ENCODE measurements around the gene CXCL16.

CXCL16 gene

DNA sequence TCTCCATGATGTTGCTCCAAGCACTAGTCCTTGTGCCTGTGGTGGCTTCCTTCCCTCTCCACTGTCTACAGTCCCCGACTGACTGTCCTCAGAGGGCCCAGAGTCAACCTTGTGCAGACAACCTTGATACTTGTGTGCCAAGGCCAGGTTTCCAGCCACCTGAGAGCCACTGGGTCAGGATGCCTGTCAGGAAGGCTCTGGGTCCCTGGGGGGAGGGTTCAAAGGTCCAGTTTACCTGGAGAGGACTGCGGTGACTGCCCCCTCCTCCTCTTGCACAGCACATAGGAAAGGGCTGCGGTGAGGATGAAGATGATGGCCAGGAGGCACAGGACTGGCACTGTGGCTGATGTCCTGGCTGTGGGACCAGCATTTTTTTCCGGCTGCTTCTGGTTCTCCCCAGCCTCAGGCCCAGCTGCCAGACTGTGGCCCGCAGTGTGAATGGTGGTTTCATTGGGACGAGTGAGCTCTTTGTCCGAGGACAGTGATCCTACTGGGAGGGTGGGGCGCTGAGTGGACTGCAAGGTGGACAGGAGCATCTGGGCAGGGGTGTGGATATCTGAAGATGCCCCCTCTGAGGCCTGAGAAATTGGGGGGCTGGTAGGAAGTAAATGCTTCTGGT is 4.8 kb downstream of the CXCL16 start:
- no peak overlapping the region for H3K27ac Mint-ChIP-seq
- no peak for DNase-seq
- H3K9me3 Mint-ChIP-seq: no peaks in the 10 kb centered on the region
- peaks cover 25% of the 10 kb centered on the region for H3K4me1 Mint-ChIP-seq
- no peak overlapping the region for H3K4me3 Mint-ChIP-seq
- H3K36me3 Mint-ChIP-seq (ENCODE audit: low read depth): no peaks in the 10 kb centered on the region
- peaks cover 66% of the 10 kb centered on the region for H3K27me3 Mint-ChIP-seq (ENCODE audit: low read depth, poor library complexity)
- TF ChIP-seq, protein P1, sequence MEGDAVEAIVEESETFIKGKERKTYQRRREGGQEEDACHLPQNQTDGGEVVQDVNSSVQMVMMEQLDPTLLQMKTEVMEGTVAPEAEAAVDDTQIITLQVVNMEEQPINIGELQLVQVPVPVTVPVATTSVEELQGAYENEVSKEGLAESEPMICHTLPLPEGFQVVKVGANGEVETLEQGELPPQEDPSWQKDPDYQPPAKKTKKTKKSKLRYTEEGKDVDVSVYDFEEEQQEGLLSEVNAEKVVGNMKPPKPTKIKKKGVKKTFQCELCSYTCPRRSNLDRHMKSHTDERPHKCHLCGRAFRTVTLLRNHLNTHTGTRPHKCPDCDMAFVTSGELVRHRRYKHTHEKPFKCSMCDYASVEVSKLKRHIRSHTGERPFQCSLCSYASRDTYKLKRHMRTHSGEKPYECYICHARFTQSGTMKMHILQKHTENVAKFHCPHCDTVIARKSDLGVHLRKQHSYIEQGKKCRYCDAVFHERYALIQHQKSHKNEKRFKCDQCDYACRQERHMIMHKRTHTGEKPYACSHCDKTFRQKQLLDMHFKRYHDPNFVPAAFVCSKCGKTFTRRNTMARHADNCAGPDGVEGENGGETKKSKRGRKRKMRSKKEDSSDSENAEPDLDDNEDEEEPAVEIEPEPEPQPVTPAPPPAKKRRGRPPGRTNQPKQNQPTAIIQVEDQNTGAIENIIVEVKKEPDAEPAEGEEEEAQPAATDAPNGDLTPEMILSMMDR (IDR thresholded peaks at IDR 0.05): no peak

DNA sequence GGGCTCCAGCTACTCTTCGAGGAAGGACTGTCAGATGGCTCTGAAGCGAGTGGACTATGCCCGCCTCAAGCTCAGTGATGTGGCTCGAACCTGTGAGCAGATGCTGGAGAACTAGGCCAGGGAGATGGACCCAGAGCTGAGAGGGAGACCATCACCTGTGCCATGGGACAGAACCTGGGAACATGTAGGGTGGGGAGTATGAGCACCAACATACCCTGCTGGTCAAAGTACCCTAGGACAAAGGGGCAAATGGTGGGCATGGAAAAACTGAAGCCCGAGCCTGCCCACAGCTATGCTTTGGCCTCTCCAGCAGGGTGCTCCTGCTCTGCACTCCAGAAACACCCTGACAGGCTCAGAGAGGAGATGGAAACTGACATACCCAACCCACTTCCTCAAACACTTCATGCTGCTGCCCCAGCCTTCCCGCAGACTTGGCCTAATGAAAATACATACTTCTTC is 6.6 kb downstream of the CXCL16 start:
- TF ChIP-seq, protein P1 (IDR thresholded peaks at IDR 0.05): no peak

DNA sequence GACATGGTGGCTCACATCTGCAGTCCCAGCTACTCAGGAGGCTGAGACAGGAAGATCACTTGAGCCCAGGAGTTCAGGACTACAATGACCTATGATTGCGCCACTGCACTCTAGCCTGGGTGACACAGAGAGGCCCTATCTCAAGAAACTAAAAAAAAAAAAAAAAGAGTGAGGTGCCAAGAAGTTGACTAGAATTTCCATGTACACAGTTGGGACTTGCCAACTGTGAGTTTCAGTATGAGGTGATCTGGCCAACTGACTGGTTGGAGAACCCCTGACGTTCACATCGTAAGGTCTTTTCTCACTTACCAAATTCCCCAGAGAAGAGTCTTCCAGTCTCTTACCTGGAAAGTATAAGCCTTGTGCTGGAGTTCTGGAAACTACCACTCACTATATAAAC is 11.6 kb downstream of the CXCL16 start:
- H3K4me1 Mint-ChIP-seq: peaks cover 18% of the 10 kb centered on the region
- H3K36me3 Mint-ChIP-seq (ENCODE audit: low read depth): no peaks in the 10 kb centered on the region
- peaks cover 29% of the 10 kb centered on the region for H3K27me3 Mint-ChIP-seq (ENCODE audit: low read depth, poor library complexity)
- no peak overlapping the region for H3K4me3 Mint-ChIP-seq
- TF ChIP-seq, protein P1 (IDR thresholded peaks at IDR 0.05): no peak
- no peak overlapping the region for H3K27ac Mint-ChIP-seq
- peaks cover 5% of the 10 kb centered on the region for H3K9me3 Mint-ChIP-seq
- no peak for DNase-seq

More for the DNA sequence above, 6.6 kb downstream of the CXCL16 start:
- H3K9me3 Mint-ChIP-seq: no peaks in the 10 kb centered on the region
- H3K27me3 Mint-ChIP-seq (ENCODE audit: low read depth, poor library complexity): peaks cover 54% of the 10 kb centered on the region
- H3K27ac Mint-ChIP-seq: no peak overlapping the region
- no peak overlapping the region for H3K4me3 Mint-ChIP-seq
- H3K4me1 Mint-ChIP-seq: peaks cover 17% of the 10 kb centered on the region
- no peak for DNase-seq
- H3K36me3 Mint-ChIP-seq (ENCODE audit: low read depth): no peaks in the 10 kb centered on the region

DNA sequence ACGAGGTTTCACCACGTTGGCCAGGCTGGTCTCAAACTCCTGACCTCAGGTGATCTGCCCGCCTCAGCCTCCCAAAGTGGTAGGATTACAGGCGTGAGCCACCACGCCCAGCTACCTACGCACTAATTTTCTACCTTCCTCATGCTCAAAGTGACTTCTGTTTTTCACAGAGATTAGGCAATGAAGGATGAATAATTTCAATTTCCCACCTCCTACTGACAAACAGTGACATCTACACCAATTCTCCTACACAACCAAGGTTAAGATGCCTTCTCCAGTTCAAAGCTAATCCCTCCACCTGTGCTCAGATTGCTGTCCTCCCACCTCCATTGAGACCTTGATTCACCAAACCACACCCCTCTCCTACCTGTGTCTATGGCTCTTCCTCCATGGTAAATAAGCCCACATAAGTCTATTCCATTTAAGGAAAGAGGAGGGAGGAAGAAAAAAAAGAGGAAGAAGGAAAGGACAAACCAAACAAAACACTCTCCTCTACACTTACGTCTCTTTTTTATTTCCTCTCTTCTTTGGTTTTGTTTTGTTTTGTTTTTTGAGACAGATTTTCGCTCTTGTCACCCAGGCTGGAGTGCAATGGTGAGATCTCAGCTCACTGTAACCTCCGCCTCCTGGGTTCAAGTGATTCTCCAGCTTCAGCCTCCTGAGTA is 13.9 kb downstream of the CXCL16 start:
- no peak overlapping the region for H3K4me3 Mint-ChIP-seq
- DNase-seq: no peak
- H3K9me3 Mint-ChIP-seq: peaks cover 5% of the 10 kb centered on the region
- H3K27me3 Mint-ChIP-seq (ENCODE audit: low read depth, poor library complexity): peaks cover 26% of the 10 kb centered on the region
- H3K4me1 Mint-ChIP-seq: peaks cover 19% of the 10 kb centered on the region
- H3K36me3 Mint-ChIP-seq (ENCODE audit: low read depth): no peaks in the 10 kb centered on the region
- H3K27ac Mint-ChIP-seq: no peak overlapping the region
- TF ChIP-seq, protein P1 (IDR thresholded peaks at IDR 0.05): no peak

DNA sequence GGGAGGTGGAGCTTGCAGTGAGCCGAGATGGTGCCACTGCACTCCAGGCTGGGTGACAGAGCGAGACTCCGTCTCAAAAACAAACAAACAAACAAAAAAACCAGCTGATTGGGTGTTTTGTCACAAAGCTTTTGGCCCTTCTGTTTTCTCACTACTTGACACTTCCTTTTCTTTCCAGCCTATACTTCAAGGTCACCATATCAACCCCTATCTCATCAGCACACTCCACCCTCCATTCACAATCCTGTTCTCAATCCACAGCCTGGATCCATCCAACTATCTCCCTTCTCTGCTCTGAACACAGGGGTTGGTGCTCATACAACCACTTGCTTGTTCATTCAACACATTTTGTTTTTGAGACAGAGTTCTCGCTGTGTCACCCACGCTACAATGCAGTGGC is 15.1 kb downstream of the CXCL16 start:
- peaks cover 3% of the 10 kb centered on the region for H3K36me3 Mint-ChIP-seq (ENCODE audit: low read depth)
- no peak overlapping the region for H3K4me3 Mint-ChIP-seq
- H3K27me3 Mint-ChIP-seq (ENCODE audit: low read depth, poor library complexity): peaks cover 26% of the 10 kb centered on the region
- no peak for DNase-seq
- H3K4me1 Mint-ChIP-seq: peaks cover 15% of the 10 kb centered on the region
- no peak overlapping the region for H3K27ac Mint-ChIP-seq
- H3K9me3 Mint-ChIP-seq: peaks cover 5% of the 10 kb centered on the region
- TF ChIP-seq, protein P1 (IDR thresholded peaks at IDR 0.05): no peak

All from nephron progenitor cell (in vitro differentiated cells).